GM23338 (cell line): ENCODE measurements around the gene EFEMP1. TPM values are rescaled to one million over a fixed set of nuclear protein-coding genes. Genes with fewer than 3 reads are reported as not detected.

Source experiments
- ATAC-seq: fragments of 200-7000 bp; cut with Tn5 transposase; 3 replicates; pipeline ENCODE4 v1.9.1; 2020
- DNase-seq: peaks from one replicate; pipeline ENCODE4 v3.0.0-alpha.2; 2015; ENCODE audit warnings: low spot score
- H2AFZ ChIP-seq: fragments of 200-600 bp; sonication (generic); 2 replicates; pipeline ENCODE4 v1.8.0; 2016; ENCODE audit warnings: antibody characterized with exemption, mild to moderate bottlenecking, moderate library complexity
- H3F3A ChIP-seq: fragments of 200-600 bp; sonication (generic); replicated peaks from 2 replicates; pipeline ENCODE4 v1.8.0; 2017; ENCODE audit warnings: antibody characterized with exemption, mixed run types, low read depth
- H3K27ac ChIP-seq: fragments of 200-600 bp; sonication (generic); 2 replicates; pipeline ENCODE4 v1.6.1; 2016; ENCODE audit warnings: low read depth
- H3K27me3 ChIP-seq: fragments of 200-600 bp; sonication (generic); 2 replicates; pipeline ENCODE4 v1.8.0; 2016; ENCODE audit warnings: mild to moderate bottlenecking, mixed run types, moderate library complexity; ENCODE audit not compliant: insufficient read depth
- H3K36me3 ChIP-seq: fragments of 200-600 bp; sonication (generic); 2 replicates; pipeline ENCODE4 v1.8.0; 2016; ENCODE audit warnings: mild to moderate bottlenecking; ENCODE audit not compliant: insufficient read depth
- H3K4me1 ChIP-seq: fragments of 200-600 bp; sonication (generic); 2 replicates; pipeline ENCODE4 v1.8.0; 2016; ENCODE audit warnings: mild to moderate bottlenecking, moderate library complexity; ENCODE audit not compliant: insufficient read depth
- H3K4me2 ChIP-seq: fragments of 200-600 bp; sonication (generic); 2 replicates; pipeline ENCODE4 v1.7.1; 2017; ENCODE audit warnings: mixed run types
- H3K4me3 ChIP-seq: fragments of 200-600 bp; sonication (generic); 2 replicates; pipeline ENCODE4 v1.6.1; 2016; ENCODE audit warnings: mixed run types
- H3K79me2 ChIP-seq: fragments of 200-600 bp; sonication (generic); replicated peaks from 2 replicates; pipeline ENCODE4 v1.8.0; 2017; ENCODE audit warnings: mild to moderate bottlenecking; ENCODE audit not compliant: insufficient read depth
- H3K9me2 ChIP-seq: fragments of 200-600 bp; sonication (generic); 2 replicates; pipeline ENCODE4 v1.8.0; 2017; ENCODE audit not compliant: insufficient read depth
- H4K20me1 ChIP-seq: fragments of 200-600 bp; sonication (generic); replicated peaks from 2 replicates; pipeline ENCODE4 v1.8.0; 2017; ENCODE audit warnings: mild to moderate bottlenecking; ENCODE audit not compliant: insufficient read depth
- H3K27ac Mint-ChIP-seq: 2 replicates; pipeline ENCODE4 v1.8.0; 2020; ENCODE audit warnings: inconsistent platforms, mild to moderate bottlenecking, moderate library complexity, mixed read lengths
- H3K27me3 Mint-ChIP-seq: 3 replicates; pipeline ENCODE4 v1.8.0; 2022; ENCODE audit warnings: low read depth, mild to moderate bottlenecking, moderate library complexity, mixed read lengths, inconsistent platforms; ENCODE audit not compliant: insufficient read depth, poor library complexity
- H3K36me3 Mint-ChIP-seq: 3 replicates; pipeline ENCODE4 v1.8.0; 2021; ENCODE audit warnings: low read depth, mild to moderate bottlenecking, inconsistent platforms, moderate library complexity, mixed read lengths
- H3K4me1 Mint-ChIP-seq: 3 replicates; pipeline ENCODE4 v1.8.0; 2020; ENCODE audit warnings: mild to moderate bottlenecking, inconsistent platforms, mixed read lengths
- H3K4me3 Mint-ChIP-seq: 3 replicates; pipeline ENCODE4 v1.8.0; 2021; ENCODE audit warnings: moderate library complexity, mild to moderate bottlenecking, inconsistent platforms, mixed read lengths
- H3K9me3 Mint-ChIP-seq: 3 replicates; pipeline ENCODE4 v1.8.0; 2020; ENCODE audit warnings: moderate library complexity, mild to moderate bottlenecking, inconsistent platforms, mixed read lengths
- CREB1 ChIP-seq: fragments of 250-450 bp; sonication (Bioruptor Pico); IDR thresholded peaks from 2 replicates; pipeline ENCODE4 v1.5.0; 2020; ENCODE audit warnings: low read depth, mild to moderate bottlenecking, moderate library complexity
- EZH2 ChIP-seq: fragments of 200-600 bp; sonication (generic); IDR thresholded peaks from one replicate; pipeline ENCODE4 v1.8.0; 2017; ENCODE audit warnings: antibody characterized with exemption, mild to moderate bottlenecking, low read depth; ENCODE audit not compliant: unreplicated experiment
- EZH2phosphoT487 ChIP-seq: fragments of 200-600 bp; sonication (generic); IDR thresholded peaks from one replicate; pipeline ENCODE4 v1.8.1; 2018; ENCODE audit warnings: antibody characterized with exemption; ENCODE audit not compliant: unreplicated experiment
- JUNB ChIP-seq: IDR thresholded peaks from one replicate; pipeline ENCODE4 v1.6.1; 2016; ENCODE audit warnings: antibody characterized with exemption; ENCODE audit not compliant: unreplicated experiment
- NANOG ChIP-seq: IDR thresholded peaks from 2 replicates; pipeline ENCODE4 v1.6.1; 2016; ENCODE audit warnings: antibody characterized with exemption, borderline replicate concordance
- POLR2AphosphoS5 ChIP-seq: IDR thresholded peaks from 2 replicates; pipeline ENCODE4 v1.6.1; 2016; ENCODE audit warnings: antibody characterized with exemption, low read depth
- STAT1 ChIP-seq: IDR thresholded peaks from one replicate; pipeline ENCODE4 v1.6.1; 2016; ENCODE audit warnings: antibody characterized with exemption; ENCODE audit not compliant: unreplicated experiment
- ZNF114 ChIP-seq: fragments of 250-450 bp; sonication (Bioruptor Pico); IDR thresholded peaks from 2 replicates; pipeline ENCODE4 v1.5.0; 2020; ENCODE audit warnings: mild to moderate bottlenecking, moderate library complexity
- ZNF331 ChIP-seq: fragments of 250-450 bp; sonication (Bioruptor Pico); IDR thresholded peaks from 2 replicates; pipeline ENCODE4 v1.5.0; 2020; ENCODE audit warnings: low read depth, mild to moderate bottlenecking, moderate library complexity
- polyA plus RNA-seq: library from polyadenylated mRNA; unstranded; fragments of >200 nt; fragmentation: Nextera tagmentation; extraction: Ambion mirVana; gene quantifications from 2 replicates; pipeline ENCODE4 v1.2.1, GENCODE V29; 2016
- total RNA-seq: library from RNA; depleted of rRNA; stranded (reverse); fragments of >200 nt; shearing (Covaris generic); gene quantifications from 2 replicates; pipeline ENCODE4 v1.2.3, GENCODE V29; 2014
- TF ChIP-seq, protein P1 (sequence below), 2 experiments: fragments of 200-600 bp in 1 of 2; sonication (generic) in 1 of 2; conservative IDR thresholded peaks; 2 replicates each; pipeline versions ENCODE4 v1.5.1 to v1.6.1; 2016 to 2017; ENCODE audit warnings: antibody characterized with exemption in 2 of 2, low read depth in 2 of 2, mild to moderate bottlenecking in 2 of 2, moderate library complexity in 1 of 2
- TF ChIP-seq, protein P2 (sequence below): fragments of 250-450 bp; sonication (Bioruptor Pico); IDR thresholded peaks from 2 replicates; pipeline ENCODE4 v1.5.0; 2020; ENCODE audit warnings: mild to moderate bottlenecking, moderate library complexity
- TF ChIP-seq, protein P3 (sequence below): IDR thresholded peaks from 2 replicates; pipeline ENCODE4 v1.6.1; 2016; ENCODE audit warnings: antibody characterized with exemption
- TF ChIP-seq, protein P4 (sequence below): IDR thresholded peaks from one replicate; pipeline ENCODE4 v1.6.1; 2018; ENCODE audit warnings: antibody characterized with exemption; ENCODE audit not compliant: unreplicated experiment

Gene EFEMP1
- total and polyA plus RNA-seq, 2 experiments from 2014 or later, result 12.6 to 22.5 TPM

DNA sequence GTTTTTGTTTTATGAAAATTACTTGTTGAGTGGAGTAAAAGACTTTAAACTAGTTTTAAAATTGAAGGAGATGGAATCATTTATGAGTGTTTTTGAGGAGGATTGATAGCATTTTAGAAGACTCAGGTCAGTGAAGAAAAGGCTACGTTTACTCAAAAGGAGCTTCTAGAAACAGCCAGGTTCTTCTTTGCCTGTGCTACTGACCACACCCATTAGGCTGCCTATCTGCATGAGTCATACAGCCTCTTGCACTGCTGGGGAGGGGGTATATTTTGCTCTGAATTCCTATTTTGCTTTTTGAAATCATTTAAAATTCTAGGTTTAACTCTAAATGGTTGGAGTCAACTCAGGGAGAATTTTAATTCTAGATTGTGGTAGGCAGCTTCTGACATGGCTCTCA lies 22.3 kb downstream of the EFEMP1 start:
- H3K27ac ChIP-seq, result no peak overlapping the region

More for the DNA sequence above, 22.3 kb downstream of the EFEMP1 start:
- Histone ChIP-seq H3K27me3 (no peaks in the 10 kb centered on the region), H3K4me2 (no peak overlapping the region), H3K79me2 (no peaks in the 10 kb centered on the region), H3K4me1 (no peaks in the 10 kb centered on the region), H4K20me1 (no peaks in the 10 kb centered on the region), H3K9me2 (no peaks in the 10 kb centered on the region; the same call in 1 of the 2 replicates), H3K4me3 (no peak overlapping the region), H2AFZ (no peak overlapping the region), H3K36me3 (no peaks in the 10 kb centered on the region), H3F3A (no peaks in the 10 kb centered on the region)
- no peak for DNase-seq
- Mint-ChIP-seq H3K27ac (no peak overlapping the region), H3K4me3 (no peak overlapping the region), H3K36me3 (peaks cover 4% of the 10 kb centered on the region; the same call in 2 of the 3 replicates), H3K4me1 (peaks cover 2% of the 10 kb centered on the region; the same call in 2 of the 3 replicates), H3K9me3 (peaks cover 3% of the 10 kb centered on the region; the same call in 1 of the 3 replicates), H3K27me3 (peaks cover 2% of the 10 kb centered on the region)
- no peak for TF ChIP-seq POLR2AphosphoS5
- no peak for TF ChIP-seq ZNF114 (CRISPR knock-in tag)
- TF ChIP-seq, protein P1, sequence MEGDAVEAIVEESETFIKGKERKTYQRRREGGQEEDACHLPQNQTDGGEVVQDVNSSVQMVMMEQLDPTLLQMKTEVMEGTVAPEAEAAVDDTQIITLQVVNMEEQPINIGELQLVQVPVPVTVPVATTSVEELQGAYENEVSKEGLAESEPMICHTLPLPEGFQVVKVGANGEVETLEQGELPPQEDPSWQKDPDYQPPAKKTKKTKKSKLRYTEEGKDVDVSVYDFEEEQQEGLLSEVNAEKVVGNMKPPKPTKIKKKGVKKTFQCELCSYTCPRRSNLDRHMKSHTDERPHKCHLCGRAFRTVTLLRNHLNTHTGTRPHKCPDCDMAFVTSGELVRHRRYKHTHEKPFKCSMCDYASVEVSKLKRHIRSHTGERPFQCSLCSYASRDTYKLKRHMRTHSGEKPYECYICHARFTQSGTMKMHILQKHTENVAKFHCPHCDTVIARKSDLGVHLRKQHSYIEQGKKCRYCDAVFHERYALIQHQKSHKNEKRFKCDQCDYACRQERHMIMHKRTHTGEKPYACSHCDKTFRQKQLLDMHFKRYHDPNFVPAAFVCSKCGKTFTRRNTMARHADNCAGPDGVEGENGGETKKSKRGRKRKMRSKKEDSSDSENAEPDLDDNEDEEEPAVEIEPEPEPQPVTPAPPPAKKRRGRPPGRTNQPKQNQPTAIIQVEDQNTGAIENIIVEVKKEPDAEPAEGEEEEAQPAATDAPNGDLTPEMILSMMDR (conservative IDR thresholded peaks at IDR 0.05; ENCODE audit: low read depth in 2 of 2), result no peak
- TF ChIP-seq ZNF331 (CRISPR knock-in tag), result no peak
- no peak for TF ChIP-seq STAT1
- TF ChIP-seq, protein P2, sequence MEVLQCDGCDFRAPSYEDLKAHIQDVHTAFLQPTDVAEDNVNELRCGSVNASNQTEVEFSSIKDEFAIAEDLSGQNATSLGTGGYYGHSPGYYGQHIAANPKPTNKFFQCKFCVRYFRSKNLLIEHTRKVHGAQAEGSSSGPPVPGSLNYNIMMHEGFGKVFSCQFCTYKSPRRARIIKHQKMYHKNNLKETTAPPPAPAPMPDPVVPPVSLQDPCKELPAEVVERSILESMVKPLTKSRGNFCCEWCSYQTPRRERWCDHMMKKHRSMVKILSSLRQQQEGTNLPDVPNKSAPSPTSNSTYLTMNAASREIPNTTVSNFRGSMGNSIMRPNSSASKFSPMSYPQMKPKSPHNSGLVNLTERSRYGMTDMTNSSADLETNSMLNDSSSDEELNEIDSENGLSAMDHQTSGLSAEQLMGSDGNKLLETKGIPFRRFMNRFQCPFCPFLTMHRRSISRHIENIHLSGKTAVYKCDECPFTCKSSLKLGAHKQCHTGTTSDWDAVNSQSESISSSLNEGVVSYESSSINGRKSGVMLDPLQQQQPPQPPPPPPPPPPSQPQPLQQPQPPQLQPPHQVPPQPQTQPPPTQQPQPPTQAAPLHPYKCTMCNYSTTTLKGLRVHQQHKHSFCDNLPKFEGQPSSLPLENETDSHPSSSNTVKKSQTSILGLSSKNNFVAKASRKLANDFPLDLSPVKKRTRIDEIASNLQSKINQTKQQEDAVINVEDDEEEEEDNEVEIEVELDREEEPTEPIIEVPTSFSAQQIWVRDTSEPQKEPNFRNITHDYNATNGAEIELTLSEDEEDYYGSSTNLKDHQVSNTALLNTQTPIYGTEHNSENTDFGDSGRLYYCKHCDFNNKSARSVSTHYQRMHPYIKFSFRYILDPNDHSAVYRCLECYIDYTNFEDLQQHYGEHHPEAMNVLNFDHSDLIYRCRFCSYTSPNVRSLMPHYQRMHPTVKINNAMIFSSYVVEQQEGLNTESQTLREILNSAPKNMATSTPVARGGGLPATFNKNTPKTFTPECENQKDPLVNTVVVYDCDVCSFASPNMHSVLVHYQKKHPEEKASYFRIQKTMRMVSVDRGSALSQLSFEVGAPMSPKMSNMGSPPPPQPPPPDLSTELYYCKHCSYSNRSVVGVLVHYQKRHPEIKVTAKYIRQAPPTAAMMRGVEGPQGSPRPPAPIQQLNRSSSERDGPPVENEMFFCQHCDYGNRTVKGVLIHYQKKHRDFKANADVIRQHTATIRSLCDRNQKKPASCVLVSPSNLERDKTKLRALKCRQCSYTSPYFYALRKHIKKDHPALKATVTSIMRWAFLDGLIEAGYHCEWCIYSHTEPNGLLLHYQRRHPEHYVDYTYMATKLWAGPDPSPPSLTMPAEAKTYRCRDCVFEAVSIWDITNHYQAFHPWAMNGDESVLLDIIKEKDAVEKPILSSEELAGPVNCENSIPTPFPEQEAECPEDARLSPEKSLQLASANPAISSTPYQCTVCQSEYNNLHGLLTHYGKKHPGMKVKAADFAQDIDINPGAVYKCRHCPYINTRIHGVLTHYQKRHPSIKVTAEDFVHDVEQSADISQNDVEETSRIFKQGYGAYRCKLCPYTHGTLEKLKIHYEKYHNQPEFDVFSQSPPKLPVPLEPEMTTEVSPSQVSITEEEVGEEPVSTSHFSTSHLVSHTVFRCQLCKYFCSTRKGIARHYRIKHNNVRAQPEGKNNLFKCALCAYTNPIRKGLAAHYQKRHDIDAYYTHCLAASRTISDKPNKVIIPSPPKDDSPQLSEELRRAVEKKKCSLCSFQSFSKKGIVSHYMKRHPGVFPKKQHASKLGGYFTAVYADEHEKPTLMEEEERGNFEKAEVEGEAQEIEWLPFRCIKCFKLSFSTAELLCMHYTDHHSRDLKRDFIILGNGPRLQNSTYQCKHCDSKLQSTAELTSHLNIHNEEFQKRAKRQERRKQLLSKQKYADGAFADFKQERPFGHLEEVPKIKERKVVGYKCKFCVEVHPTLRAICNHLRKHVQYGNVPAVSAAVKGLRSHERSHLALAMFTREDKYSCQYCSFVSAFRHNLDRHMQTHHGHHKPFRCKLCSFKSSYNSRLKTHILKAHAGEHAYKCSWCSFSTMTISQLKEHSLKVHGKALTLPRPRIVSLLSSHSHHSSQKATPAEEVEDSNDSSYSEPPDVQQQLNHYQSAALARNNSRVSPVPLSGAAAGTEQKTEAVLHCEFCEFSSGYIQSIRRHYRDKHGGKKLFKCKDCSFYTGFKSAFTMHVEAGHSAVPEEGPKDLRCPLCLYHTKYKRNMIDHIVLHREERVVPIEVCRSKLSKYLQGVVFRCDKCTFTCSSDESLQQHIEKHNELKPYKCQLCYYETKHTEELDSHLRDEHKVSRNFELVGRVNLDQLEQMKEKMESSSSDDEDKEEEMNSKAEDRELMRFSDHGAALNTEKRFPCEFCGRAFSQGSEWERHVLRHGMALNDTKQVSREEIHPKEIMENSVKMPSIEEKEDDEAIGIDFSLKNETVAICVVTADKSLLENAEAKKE, result no peak
- TF ChIP-seq, protein P3, sequence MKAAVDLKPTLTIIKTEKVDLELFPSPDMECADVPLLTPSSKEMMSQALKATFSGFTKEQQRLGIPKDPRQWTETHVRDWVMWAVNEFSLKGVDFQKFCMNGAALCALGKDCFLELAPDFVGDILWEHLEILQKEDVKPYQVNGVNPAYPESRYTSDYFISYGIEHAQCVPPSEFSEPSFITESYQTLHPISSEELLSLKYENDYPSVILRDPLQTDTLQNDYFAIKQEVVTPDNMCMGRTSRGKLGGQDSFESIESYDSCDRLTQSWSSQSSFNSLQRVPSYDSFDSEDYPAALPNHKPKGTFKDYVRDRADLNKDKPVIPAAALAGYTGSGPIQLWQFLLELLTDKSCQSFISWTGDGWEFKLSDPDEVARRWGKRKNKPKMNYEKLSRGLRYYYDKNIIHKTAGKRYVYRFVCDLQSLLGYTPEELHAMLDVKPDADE, result no peak
- no peak for TF ChIP-seq NANOG
- TF ChIP-seq, protein P4, sequence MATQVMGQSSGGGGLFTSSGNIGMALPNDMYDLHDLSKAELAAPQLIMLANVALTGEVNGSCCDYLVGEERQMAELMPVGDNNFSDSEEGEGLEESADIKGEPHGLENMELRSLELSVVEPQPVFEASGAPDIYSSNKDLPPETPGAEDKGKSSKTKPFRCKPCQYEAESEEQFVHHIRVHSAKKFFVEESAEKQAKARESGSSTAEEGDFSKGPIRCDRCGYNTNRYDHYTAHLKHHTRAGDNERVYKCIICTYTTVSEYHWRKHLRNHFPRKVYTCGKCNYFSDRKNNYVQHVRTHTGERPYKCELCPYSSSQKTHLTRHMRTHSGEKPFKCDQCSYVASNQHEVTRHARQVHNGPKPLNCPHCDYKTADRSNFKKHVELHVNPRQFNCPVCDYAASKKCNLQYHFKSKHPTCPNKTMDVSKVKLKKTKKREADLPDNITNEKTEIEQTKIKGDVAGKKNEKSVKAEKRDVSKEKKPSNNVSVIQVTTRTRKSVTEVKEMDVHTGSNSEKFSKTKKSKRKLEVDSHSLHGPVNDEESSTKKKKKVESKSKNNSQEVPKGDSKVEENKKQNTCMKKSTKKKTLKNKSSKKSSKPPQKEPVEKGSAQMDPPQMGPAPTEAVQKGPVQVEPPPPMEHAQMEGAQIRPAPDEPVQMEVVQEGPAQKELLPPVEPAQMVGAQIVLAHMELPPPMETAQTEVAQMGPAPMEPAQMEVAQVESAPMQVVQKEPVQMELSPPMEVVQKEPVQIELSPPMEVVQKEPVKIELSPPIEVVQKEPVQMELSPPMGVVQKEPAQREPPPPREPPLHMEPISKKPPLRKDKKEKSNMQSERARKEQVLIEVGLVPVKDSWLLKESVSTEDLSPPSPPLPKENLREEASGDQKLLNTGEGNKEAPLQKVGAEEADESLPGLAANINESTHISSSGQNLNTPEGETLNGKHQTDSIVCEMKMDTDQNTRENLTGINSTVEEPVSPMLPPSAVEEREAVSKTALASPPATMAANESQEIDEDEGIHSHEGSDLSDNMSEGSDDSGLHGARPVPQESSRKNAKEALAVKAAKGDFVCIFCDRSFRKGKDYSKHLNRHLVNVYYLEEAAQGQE, result no peak
- no peak for TF ChIP-seq JUNB
- no peak for TF ChIP-seq EZH2phosphoT487
- no peak for TF ChIP-seq CREB1 (CRISPR knock-in tag)
- no peak for TF ChIP-seq EZH2
- peak; percentile 44 for ATAC-seq
